HCT116 (cell line): Measurements from ENCODE around the gene SAMD4A. TPM values are rescaled to one million over a fixed set of nuclear protein-coding genes. Genes with fewer than 3 reads are reported as not detected.
A peak's percentile ranks its signal among the peaks of the same experiment; 100 is the strongest.

Experiments
- ATAC-seq: fragments of 200-7000 bp; cut with Tn5 transposase; 2 replicates; pipeline ENCODE4 v1.9.1; 2020; ENCODE audit warnings: mild to moderate bottlenecking, moderate library complexity
- BruUV-seq: library from RNA; stranded (reverse); fragments of 400-500 nt; replicated peaks from 2 replicates; lab custom pipeline; 2021; lab: Mats Ljungman, UMichigan
- CTCF ChIA-PET: fragments of 300-600 bp; sonication (Branson Sonifier 250); formaldehyde crosslinking; loops from one replicate; lab custom pipeline; 2021; ENCODE audit warnings: antibody characterized with exemption; lab: Charles Lee
- POLR2A ChIA-PET: fragments of 300-600, 350-600 bp; sonication (Branson Sonifier 250); formaldehyde crosslinking; loops from one replicate; lab custom pipeline; 2021; ENCODE audit warnings: antibody characterized with exemption; lab: Charles Lee
- RAD21 ChIA-PET, 2 experiments: fragments of 300-600 bp; sonication (Branson Sonifier 250); formaldehyde crosslinking; loops; one replicate each; lab custom pipeline; 2023; ENCODE audit warnings: low total read pairs in 2 of 2; ENCODE audit not compliant: uncharacterized antibody in 2 of 2, unreplicated experiment in 2 of 2, low non-redundant PET in 1 of 2; lab: Charles Lee
- DNase-seq: peaks from one replicate; pipeline ENCODE4 v3.0.0-alpha.2; 2010; ENCODE audit warnings: low read depth, low spot score
- H2AFZ ChIP-seq: fragments of 200-600 bp; shearing (Covaris generic), sonication (generic); 2 replicates; pipeline ENCODE4 v1.6.1; 2017; ENCODE audit warnings: low read depth, mixed run types, mixed read lengths, antibody characterized with exemption, low read length; ENCODE audit not compliant: poor library complexity, severe bottlenecking
- H3K27ac ChIP-seq: 2 replicates; pipeline ENCODE4 v1.5.1; 2012; ENCODE audit warnings: low read depth, low read length
- H3K27me3 ChIP-seq: fragments of 200-600 bp; sonication (generic); 2 replicates; pipeline ENCODE4 v1.6.1; 2016; ENCODE audit warnings: mixed run types, low read length, mixed read lengths; ENCODE audit not compliant: insufficient read depth
- H3K36me3 ChIP-seq, 2 experiments: fragments of 200-500 bp in 1 of 2; fragments of 200-600 bp in 1 of 2; sonication (Bioruptor generic) in 1 of 2; sonication (generic) in 1 of 2; 2 replicates each; pipeline versions ENCODE4 v1.5.1 to v1.6.1; 2014 to 2016; ENCODE audit warnings: low read length in 2 of 2, inconsistent platforms in 1 of 2, mixed read lengths in 1 of 2, mixed run types in 1 of 2; ENCODE audit not compliant: insufficient read depth in 2 of 2, control insufficient read depth in 1 of 2
- H3K4me1 ChIP-seq, 2 experiments: fragments of 200-600 bp in 1 of 2; sonication (generic) in 1 of 2; 2 replicates each; pipeline versions ENCODE4 v1.5.1 to v1.6.1; 2012 to 2017; ENCODE audit warnings: low read length in 2 of 2, inconsistent platforms in 1 of 2, mild to moderate bottlenecking in 1 of 2, mixed read lengths in 1 of 2, mixed run types in 1 of 2, moderate library complexity in 1 of 2; ENCODE audit not compliant: insufficient read depth in 2 of 2, control insufficient read depth in 1 of 2
- H3K4me2 ChIP-seq: fragments of 200-600 bp; sonication (generic); 2 replicates; pipeline ENCODE4 v1.6.1; 2017; ENCODE audit warnings: mixed run types, low read length, mixed read lengths
- H3K4me3 ChIP-seq, 2 experiments: fragments of 200-600 bp in 1 of 2; sonication (generic) in 1 of 2; replicated peaks in 1 of 2; 2 replicates each; pipeline ENCODE4 v1.5.1; 2011 to 2016; ENCODE audit warnings: low read length in 2 of 2, control low read depth in 1 of 2, low read depth in 1 of 2, mild to moderate bottlenecking in 1 of 2, mixed read lengths in 1 of 2, mixed run types in 1 of 2
- H3K79me2 ChIP-seq: fragments of 200-600 bp; sonication (generic); 2 replicates; pipeline ENCODE4 v1.6.1; 2017; ENCODE audit warnings: mild to moderate bottlenecking, mixed run types, low read length, moderate library complexity, mixed read lengths; ENCODE audit not compliant: insufficient read depth
- H3K9ac ChIP-seq: fragments of 200-600 bp; sonication (generic); 2 replicates; pipeline ENCODE4 v1.6.1; 2016; ENCODE audit warnings: low read length, mixed read lengths
- H3K9me2 ChIP-seq: fragments of 200-600 bp; sonication (generic), shearing (Covaris generic); 2 replicates; pipeline ENCODE4 v1.6.1; 2017; ENCODE audit warnings: mixed run types, mild to moderate bottlenecking, moderate library complexity; ENCODE audit not compliant: insufficient read depth
- H3K9me3 ChIP-seq, 2 experiments: fragments of 200-500 bp in 1 of 2; fragments of 200-600 bp in 1 of 2; sonication (Bioruptor generic) in 1 of 2; sonication (generic) in 1 of 2; 2 replicates each; pipeline ENCODE4 v1.6.1; 2014 to 2017; ENCODE audit warnings: low read length in 2 of 2, mixed read lengths in 2 of 2, inconsistent platforms in 1 of 2, low read depth in 1 of 2, mild to moderate bottlenecking in 1 of 2, mixed run types in 1 of 2, moderate library complexity in 1 of 2; ENCODE audit not compliant: control insufficient read depth in 1 of 2, insufficient read depth in 1 of 2
- H4K20me1 ChIP-seq: fragments of 200-600 bp; sonication (generic), shearing (Covaris generic); 2 replicates; pipeline ENCODE4 v1.6.1; 2017; ENCODE audit warnings: mixed run types, mild to moderate bottlenecking, moderate library complexity; ENCODE audit not compliant: insufficient read depth
- ELF1 ChIP-seq: IDR thresholded peaks from 2 replicates; pipeline ENCODE4 v1.6.1; 2012; ENCODE audit warnings: low read depth, borderline replicate concordance
- EZH2 ChIP-seq: fragments of 200-600 bp; sonication (generic); IDR thresholded peaks from 2 replicates; pipeline ENCODE4 v1.6.1; 2017; ENCODE audit warnings: antibody characterized with exemption, mixed run types
- FOSL1 ChIP-seq: IDR thresholded peaks from 2 replicates; pipeline ENCODE4 v1.6.1; 2012; ENCODE audit warnings: low read depth
- JUND ChIP-seq: IDR thresholded peaks from 2 replicates; pipeline ENCODE4 v1.6.1; 2012
- POLR2AphosphoS5 ChIP-seq: IDR thresholded peaks from 2 replicates; pipeline ENCODE4 v1.6.1; 2011; ENCODE audit warnings: mild to moderate bottlenecking, low read depth, low read length, moderate library complexity
- RAD21 ChIP-seq: IDR thresholded peaks from 2 replicates; pipeline ENCODE4 v1.6.1; 2012; ENCODE audit warnings: low read depth, mild to moderate bottlenecking
- SRF ChIP-seq: IDR thresholded peaks from 2 replicates; pipeline ENCODE4 v1.6.1; 2012; ENCODE audit warnings: low read depth
- TCF7L2 ChIP-seq: IDR thresholded peaks from 2 replicates; pipeline ENCODE4 v1.7.0; 2011; ENCODE audit warnings: borderline replicate concordance, inconsistent platforms; ENCODE audit not compliant: insufficient read depth, insufficient read length; ENCODE audit errors: extremely low read depth
- ZFX ChIP-seq: fragments of 450-650 bp; IDR thresholded peaks from 2 replicates; pipeline ENCODE4 v1.6.1; 2017
- intact Hi-C: fragments of 100-400 bp; cut with micrococcal nuclease; formaldehyde crosslinking; loops from 2 replicates; pipeline ENCODE4 v1.10.0; 2022
- total RNA-seq: library from RNA; stranded (reverse); gene quantifications from one replicate; pipeline ENCODE4 v1.2.1, GENCODE V29; 2021; ENCODE audit not compliant: unreplicated experiment
- TF ChIP-seq, protein P1 (sequence below): IDR thresholded peaks from 2 replicates; pipeline ENCODE4 v1.6.1; 2011; ENCODE audit warnings: mild to moderate bottlenecking, low read length, moderate library complexity; ENCODE audit not compliant: insufficient replicate concordance; ENCODE audit errors: extremely low read depth
- TF ChIP-seq, protein P2 (sequence below), 3 experiments: fragments of 200-600 bp in 1 of 3; sonication (generic) in 1 of 3; IDR thresholded peaks in 2 of 3; conservative IDR thresholded peaks in 1 of 3; 2 replicates each; pipeline ENCODE4 v1.5.1; 2012 to 2017; ENCODE audit warnings: low read depth in 2 of 3, low read length in 2 of 3, antibody characterized with exemption in 1 of 3, borderline replicate concordance in 1 of 3, control low read depth in 1 of 3, mild to moderate bottlenecking in 1 of 3, mixed read lengths in 1 of 3, mixed run types in 1 of 3, moderate library complexity in 1 of 3; ENCODE audit not compliant: insufficient read depth in 1 of 3
- TF ChIP-seq, protein P3 (sequence below): IDR thresholded peaks from 2 replicates; pipeline ENCODE4 v1.6.1; 2012

The SAMD4A gene
- total RNA-seq, 1 experiment from 2014 or later, result 9.0 TPM

- POLR2A ChIA-PET, result interaction anchor here (2.1 kb wide), 1 partner anchor 124 kb away, joined by 5 read pairs; the partner anchor contains the start of gene SAMD4A
- no peaks in the 10 kb centered on the region for H3K79me2 ChIP-seq
- CTCF ChIA-PET, result interaction anchor here (0.9 to 1.9 kb wide), 7 partner anchors 9 to 127 kb away, joined by 3 to 12 read pairs (median 4); no protein-coding TSS in a partner anchor
Observed at GRCh38 chr14:54690887-54691286, 124.0 kb downstream of the SAMD4A start.

DNA sequence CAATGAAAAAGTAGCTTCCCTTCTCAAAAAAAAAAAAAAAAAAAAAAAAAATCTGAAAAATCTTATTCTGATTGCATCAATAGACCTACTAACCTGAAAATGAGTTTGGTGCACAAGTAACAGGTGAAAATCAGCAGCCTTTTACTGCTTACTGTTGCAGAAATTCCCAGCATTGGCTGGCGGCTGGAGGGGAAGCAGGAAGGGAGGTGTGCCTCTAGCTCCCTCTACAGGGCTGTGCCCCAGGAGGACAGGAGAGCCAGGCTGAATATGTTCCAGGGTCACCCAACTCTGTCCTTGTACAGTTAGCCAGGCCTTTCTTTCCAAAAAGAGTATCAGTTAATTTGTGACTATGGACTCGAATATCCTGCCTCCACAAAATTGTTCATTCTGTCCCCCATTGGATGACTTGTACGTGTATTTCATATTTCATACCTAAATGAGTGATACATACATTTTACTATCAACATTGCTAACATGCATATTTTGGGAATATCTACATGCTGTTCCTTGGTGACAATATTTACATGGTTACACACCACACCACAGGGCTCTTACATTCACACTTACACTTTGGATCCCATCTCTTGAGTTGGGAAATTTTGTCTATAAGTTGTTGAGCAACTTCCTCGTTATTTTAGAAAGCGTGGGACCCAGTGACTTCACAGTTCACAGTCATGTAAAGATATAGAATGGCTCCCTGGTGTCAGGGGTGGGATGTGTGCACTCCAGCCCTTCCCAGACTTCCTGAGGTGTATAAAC lies 124.8 kb downstream of the SAMD4A start:
- ATAC-seq (peak; percentile 98), DNase-seq (peak; percentile 53)
- Histone ChIP-seq H3K27me3 (no peaks in the 10 kb centered on the region), H3K9me3 (no peaks in the 10 kb centered on the region), H4K20me1 (no peaks in the 10 kb centered on the region), H2AFZ (no peak overlapping the region), H3K9me2 (no peaks in the 10 kb centered on the region), H3K4me3 (no peak overlapping the region), H3K79me2 (no peaks in the 10 kb centered on the region), H3K36me3 (no peaks in the 10 kb centered on the region), H3K4me1 (no peaks in the 10 kb centered on the region), H3K4me2 (no peak overlapping the region), H3K9ac (no peak overlapping the region), H3K27ac (no peak overlapping the region)
- intact Hi-C loops, result loop anchor here (1.0 to 5.0 kb wide), 2 partner anchors 81 to 127 kb away; no protein-coding TSS in a partner anchor
- CTCF ChIA-PET, result interaction anchor here (0.9 to 1.9 kb wide), 6 partner anchors 8 to 128 kb away, joined by 3 to 12 read pairs (median 4); no protein-coding TSS in a partner anchor
- BruUV-seq, result no TSS peak
- POLR2A ChIA-PET, result interaction anchor here (0.7 to 2.1 kb wide), 2 partner anchors 34 to 125 kb away, joined by 3 to 5 read pairs; partner anchors contain the start of gene SAMD4A
- RAD21 ChIA-PET, result interaction anchor here in 1 of 2 experiments (0.7 to 1.2 kb wide), 2 partner anchors 97 to 127 kb away, joined by 3 read pairs; no protein-coding TSS in a partner anchor
- TF ChIP-seq SRF (no peak), ZFX (no peak), EZH2 (no peak), JUND (no peak), TCF7L2 (no peak)
- TF ChIP-seq, protein P1, sequence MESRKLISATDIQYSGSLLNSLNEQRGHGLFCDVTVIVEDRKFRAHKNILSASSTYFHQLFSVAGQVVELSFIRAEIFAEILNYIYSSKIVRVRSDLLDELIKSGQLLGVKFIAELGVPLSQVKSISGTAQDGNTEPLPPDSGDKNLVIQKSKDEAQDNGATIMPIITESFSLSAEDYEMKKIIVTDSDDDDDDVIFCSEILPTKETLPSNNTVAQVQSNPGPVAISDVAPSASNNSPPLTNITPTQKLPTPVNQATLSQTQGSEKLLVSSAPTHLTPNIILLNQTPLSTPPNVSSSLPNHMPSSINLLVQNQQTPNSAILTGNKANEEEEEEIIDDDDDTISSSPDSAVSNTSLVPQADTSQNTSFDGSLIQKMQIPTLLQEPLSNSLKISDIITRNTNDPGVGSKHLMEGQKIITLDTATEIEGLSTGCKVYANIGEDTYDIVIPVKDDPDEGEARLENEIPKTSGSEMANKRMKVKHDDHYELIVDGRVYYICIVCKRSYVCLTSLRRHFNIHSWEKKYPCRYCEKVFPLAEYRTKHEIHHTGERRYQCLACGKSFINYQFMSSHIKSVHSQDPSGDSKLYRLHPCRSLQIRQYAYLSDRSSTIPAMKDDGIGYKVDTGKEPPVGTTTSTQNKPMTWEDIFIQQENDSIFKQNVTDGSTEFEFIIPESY, result no peak
- TF ChIP-seq, protein P2, sequence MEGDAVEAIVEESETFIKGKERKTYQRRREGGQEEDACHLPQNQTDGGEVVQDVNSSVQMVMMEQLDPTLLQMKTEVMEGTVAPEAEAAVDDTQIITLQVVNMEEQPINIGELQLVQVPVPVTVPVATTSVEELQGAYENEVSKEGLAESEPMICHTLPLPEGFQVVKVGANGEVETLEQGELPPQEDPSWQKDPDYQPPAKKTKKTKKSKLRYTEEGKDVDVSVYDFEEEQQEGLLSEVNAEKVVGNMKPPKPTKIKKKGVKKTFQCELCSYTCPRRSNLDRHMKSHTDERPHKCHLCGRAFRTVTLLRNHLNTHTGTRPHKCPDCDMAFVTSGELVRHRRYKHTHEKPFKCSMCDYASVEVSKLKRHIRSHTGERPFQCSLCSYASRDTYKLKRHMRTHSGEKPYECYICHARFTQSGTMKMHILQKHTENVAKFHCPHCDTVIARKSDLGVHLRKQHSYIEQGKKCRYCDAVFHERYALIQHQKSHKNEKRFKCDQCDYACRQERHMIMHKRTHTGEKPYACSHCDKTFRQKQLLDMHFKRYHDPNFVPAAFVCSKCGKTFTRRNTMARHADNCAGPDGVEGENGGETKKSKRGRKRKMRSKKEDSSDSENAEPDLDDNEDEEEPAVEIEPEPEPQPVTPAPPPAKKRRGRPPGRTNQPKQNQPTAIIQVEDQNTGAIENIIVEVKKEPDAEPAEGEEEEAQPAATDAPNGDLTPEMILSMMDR (IDR thresholded peaks at IDR 0.05 in 2 of 3, conservative IDR thresholded peaks at IDR 0.05 in 1 of 3; ENCODE audit: borderline replicate concordance in 1 of 3, insufficient read depth in 1 of 3, low read depth in 2 of 3, low read length in 2 of 3), result peak; percentile 79 to 89 (median 87)

More at GRCh38 chr14:54690887-54691286, 124.0 kb downstream of the SAMD4A start:
- no peaks in the 10 kb centered on the region for H3K36me3 ChIP-seq
- intact Hi-C loops, result loop anchor here (1.0 to 5.0 kb wide), 2 partner anchors 81 to 127 kb away; no protein-coding TSS in a partner anchor
- H3K4me3 ChIP-seq, result no peak overlapping the region
- no peaks in the 10 kb centered on the region for H4K20me1 ChIP-seq
- no TSS peak for BruUV-seq
- no peak overlapping the region for H3K27ac ChIP-seq
- no peak for TF ChIP-seq TCF7L2
- no peak for TF ChIP-seq POLR2AphosphoS5
- TF ChIP-seq ELF1, result no peak
- no peak for TF ChIP-seq FOSL1
- no peak for TF ChIP-seq ZFX
- no peak for TF ChIP-seq EZH2
- TF ChIP-seq RAD21, result no peak
- TF ChIP-seq, protein P3, sequence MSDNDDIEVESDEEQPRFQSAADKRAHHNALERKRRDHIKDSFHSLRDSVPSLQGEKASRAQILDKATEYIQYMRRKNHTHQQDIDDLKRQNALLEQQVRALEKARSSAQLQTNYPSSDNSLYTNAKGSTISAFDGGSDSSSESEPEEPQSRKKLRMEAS, result no peak
- H3K4me2 ChIP-seq, result no peak overlapping the region
- no peaks in the 10 kb centered on the region for H3K9me2 ChIP-seq
- no peak for ATAC-seq
- H3K27me3 ChIP-seq, result no peaks in the 10 kb centered on the region
- H3K9ac ChIP-seq, result no peak overlapping the region
- H2AFZ ChIP-seq, result no peak overlapping the region
- H3K4me1 ChIP-seq, result no peaks in the 10 kb centered on the region
- DNase-seq, result no peak
- H3K9me3 ChIP-seq, result no peaks in the 10 kb centered on the region
- RAD21 ChIA-PET, result interaction anchor here in 1 of 2 experiments (1.2 kb wide), 1 partner anchor 126 kb away, joined by 3 read pairs; no protein-coding TSS in a partner anchor
